A673 (cell line): ENCODE results near the gene SOX11.

ENCODE experiments used
- CTCF ChIP-seq: fragments of 300-800, 200-600 bp; sonication (generic); conservative IDR thresholded peaks from 2 replicates; pipeline ENCODE4 v1.5.1; 2017; ENCODE audit warnings: low read depth, mild to moderate bottlenecking, antibody characterized with exemption, low read length, moderate library complexity, mixed read lengths
- EZH2 ChIP-seq: fragments of 200-600 bp; sonication (generic); IDR thresholded peaks from 2 replicates; pipeline ENCODE4 v1.6.1; 2017; ENCODE audit warnings: borderline replicate concordance, low read depth, mild to moderate bottlenecking, mixed read lengths, antibody characterized with exemption, low read length; ENCODE audit not compliant: poor library complexity, severe bottlenecking

DNA sequence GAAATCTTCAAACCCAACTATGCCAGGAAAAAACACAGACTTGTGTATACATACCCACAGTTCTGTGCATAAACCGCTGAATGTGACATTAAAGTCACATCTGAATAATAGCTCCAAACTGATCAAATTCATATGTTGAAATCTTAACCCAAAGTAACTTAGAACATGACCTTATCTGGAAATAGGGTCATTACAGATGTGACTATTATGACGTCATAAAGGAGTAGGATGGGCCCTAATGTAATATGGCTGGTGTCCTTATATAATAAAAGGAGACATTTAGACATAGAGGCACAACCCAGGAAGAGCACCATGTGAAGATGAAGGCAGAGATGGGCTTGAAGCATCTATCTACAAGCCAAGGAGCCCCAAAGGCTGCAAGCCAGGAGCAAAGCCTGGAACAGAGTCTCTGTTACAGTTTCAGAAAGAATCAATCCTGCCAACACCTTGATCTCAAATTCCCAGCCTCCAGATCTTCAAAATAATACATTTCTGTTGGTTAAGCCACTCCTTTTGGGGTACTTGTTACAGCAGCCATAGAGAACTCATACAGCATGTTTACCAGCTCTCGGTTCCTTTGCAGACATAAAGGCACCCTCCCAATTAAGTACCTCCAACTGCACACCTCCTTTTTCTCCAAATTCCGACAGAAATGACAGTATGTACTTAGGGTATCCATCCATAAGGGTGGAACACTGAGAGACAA lies 27.6 kb downstream of the SOX11 start:
- TF ChIP-seq CTCF (no peak), EZH2 (no peak)
